HepG2 (cell line): ENCODE data around the gene TIMM23. TPM values are rescaled to one million over a fixed set of nuclear protein-coding genes. Genes with fewer than 3 reads are reported as not detected.
A peak's percentile ranks its signal among the peaks of the same experiment; 100 is the strongest.

Experiments
- CBX5 ChIP-seq: sonication (generic); formaldehyde crosslinking; IDR thresholded peaks from 2 replicates; pipeline ENCODE4 v1.4.0; 2020; ENCODE audit warnings: missing genetic modification reagents, borderline replicate concordance
- CSRNP1 ChIP-seq: sonication (generic); formaldehyde crosslinking; IDR thresholded peaks from 2 replicates; pipeline ENCODE4 v1.8.1; 2023; ENCODE audit warnings: mild to moderate bottlenecking, missing genetic modification reagents
- EP300 ChIP-seq, 3 experiments: sonication (generic) in 1 of 3; formaldehyde crosslinking in 1 of 3; IDR thresholded peaks; 2 replicates each; pipeline versions ENCODE4 v1.5.1 to v1.6.1; 2011 to 2020; ENCODE audit warnings: low read depth in 2 of 3, low read length in 2 of 3, borderline replicate concordance in 1 of 3, improper control_type of control experiment in 1 of 3, mild to moderate bottlenecking in 1 of 3, missing genetic modification reagents in 1 of 3, moderate library complexity in 1 of 3
- HNRNPH1 ChIP-seq: fragments of 200-400 bp; formaldehyde crosslinking; optimal IDR thresholded peaks from 2 replicates; pipeline ENCODE3; 2017; ENCODE audit warnings: mild to moderate bottlenecking, low read depth, low read length
- HOXA9 ChIP-seq: sonication (generic); formaldehyde crosslinking; IDR thresholded peaks from 2 replicates; pipeline ENCODE4 v1.8.1; 2022; ENCODE audit warnings: missing genetic modification reagents, mild to moderate bottlenecking, moderate library complexity, borderline replicate concordance
- LBX2 ChIP-seq: sonication (generic); formaldehyde crosslinking; IDR thresholded peaks from 2 replicates; pipeline ENCODE4 v1.5.0; 2020; ENCODE audit warnings: missing genetic modification reagents, mild to moderate bottlenecking, borderline replicate concordance
- MAFK ChIP-seq, 2 experiments: IDR thresholded peaks in 1 of 2; conservative IDR thresholded peaks in 1 of 2; 2 replicates each; pipeline ENCODE4 v1.6.1; 2011; ENCODE audit warnings: improper control_type of control experiment in 2 of 2, low read length in 2 of 2
- MED1 ChIP-seq: sonication (generic); formaldehyde crosslinking; IDR thresholded peaks from 2 replicates; pipeline ENCODE4 v1.4.0; 2020; ENCODE audit warnings: missing genetic modification reagents
- POLR2AphosphoS2 ChIP-seq: IDR thresholded peaks from 2 replicates; pipeline ENCODE4 v1.6.1; 2011; ENCODE audit warnings: low read depth, low read length, improper control_type of control experiment
- TBX3 ChIP-seq: fragments of 450-650 bp; IDR thresholded peaks from 2 replicates; pipeline ENCODE4 v1.6.1; 2017; ENCODE audit warnings: antibody characterized with exemption, mild to moderate bottlenecking, inconsistent platforms, borderline replicate concordance
- ZBTB7A ChIP-seq: sonication (generic); formaldehyde crosslinking; IDR thresholded peaks from 2 replicates; pipeline ENCODE4 v1.8.0; 2022; ENCODE audit warnings: mild to moderate bottlenecking, missing genetic modification reagents
- ZFY ChIP-seq: sonication (generic); formaldehyde crosslinking; IDR thresholded peaks from 2 replicates; pipeline ENCODE4 v1.4.0; 2020; ENCODE audit warnings: missing genetic modification reagents
- ZNF12 ChIP-seq: sonication (generic); formaldehyde crosslinking; IDR thresholded peaks from 2 replicates; pipeline ENCODE4 v1.5.0; 2020; ENCODE audit warnings: missing genetic modification reagents
- ZNF256 ChIP-seq: sonication (generic); formaldehyde crosslinking; conservative IDR thresholded peaks from 2 replicates; pipeline ENCODE4 v1.4.0; 2020; ENCODE audit warnings: missing genetic modification reagents
- ZNF280D ChIP-seq: sonication (generic); formaldehyde crosslinking; IDR thresholded peaks from 2 replicates; pipeline ENCODE4 v1.5.1; 2020; ENCODE audit warnings: mild to moderate bottlenecking, missing genetic modification reagents
- ZNF614 ChIP-seq: IDR thresholded peaks from 2 replicates; pipeline ENCODE4 v1.6.1; 2018; ENCODE audit warnings: missing biosample characterization, missing genetic modification reagents, inconsistent platforms, borderline replicate concordance
- ZNF616 ChIP-seq: sonication (generic); formaldehyde crosslinking; IDR thresholded peaks from 2 replicates; pipeline ENCODE4 v1.5.0; 2020; ENCODE audit warnings: low read depth, mild to moderate bottlenecking, missing genetic modification reagents
- ZNF691 ChIP-seq: sonication (generic); formaldehyde crosslinking; IDR thresholded peaks from 2 replicates; pipeline ENCODE4 v1.4.0; 2020; ENCODE audit warnings: missing genetic modification reagents, low read depth, mild to moderate bottlenecking, borderline replicate concordance
- polyA plus RNA-seq, 8 experiments: library from polyadenylated mRNA; depleted of rRNA in 3 of 8; stranded (reverse) in 7 of 8; unstranded in 1 of 8; fragments of >200 nt; fragmentation: Illumina TruSeq in 4 of 8; extraction: Trizol in 4 of 8; gene quantifications; 2 replicates each; pipeline versions ENCODE4 v1.2.1 to v1.2.3, GENCODE V29; 2011 to 2016; ENCODE audit warnings: low read depth in 4 of 8, missing spikeins in 1 of 8, mixed read lengths in 1 of 8; ENCODE audit not compliant: insufficient read depth in 1 of 8
- total RNA-seq, 5 experiments: library from RNA; depleted of rRNA; stranded (reverse); fragments of >200 nt; fragmentation: Illumina TruSeq; extraction: Trizol; gene quantifications; 2 replicates each; pipeline ENCODE4 v1.2.3, GENCODE V29; 2016; ENCODE audit warnings: low read depth in 1 of 5
- TF ChIP-seq, protein P1 (sequence below): IDR thresholded peaks from 2 replicates; pipeline ENCODE4 v1.6.1; 2018; ENCODE audit warnings: missing genetic modification reagents, mild to moderate bottlenecking, missing compliant biosample characterization
- TF ChIP-seq, protein P2 (sequence below): sonication (generic); formaldehyde crosslinking; IDR thresholded peaks from 2 replicates; pipeline ENCODE4 v1.4.0; 2020; ENCODE audit warnings: mild to moderate bottlenecking, missing genetic modification reagents

Gene TIMM23
- total and polyA plus RNA-seq, 2 of the 13 experiments (the other 11 are each of a cell fraction or from before 2014, with no cell fraction given): 80.2 to 98.6 TPM

GRCh38 chr10:46022978-46023702 lies 50.9 kb downstream of the TIMM23 start (continued):
- TF ChIP-seq ZNF280D (peak; percentile 93), HOXA9 (CRISPR knock-in tag) (peak; percentile 52; the same call in 1 of the 2 replicates), POLR2AphosphoS2 (no peak), CSRNP1 (CRISPR knock-in tag) (peak; percentile 68), ZNF616 (CRISPR knock-in tag) (peak; percentile 46; the same call in 1 of the 2 replicates), MED1 (CRISPR knock-in tag) (peak; percentile 93), ZNF691 (CRISPR knock-in tag) (peak; percentile 72; the same call in 1 of the 2 replicates), TBX3 (no peak), ZNF12 (peak; percentile 42; the same call in 1 of the 2 replicates), MAFK (conservative IDR thresholded peaks at IDR 0.05 in 1 of 2, IDR thresholded peaks at IDR 0.05 in 1 of 2; ENCODE audit: low read length in 2 of 2) (no peak), ZBTB7A (CRISPR knock-in tag) (no peak), ZNF614 (peak; percentile 79; the same call in 1 of the 2 replicates), CBX5 (CRISPR knock-in tag) (peak; percentile 30; the same call in 1 of the 2 replicates), EP300 (IDR thresholded peaks at IDR 0.05; ENCODE audit: low read depth in 2 of 2, low read length in 2 of 2) (no peak), EP300 (CRISPR knock-in tag; IDR thresholded peaks at IDR 0.05; ENCODE audit: borderline replicate concordance) (peak; percentile 45; the same call in 1 of the 2 replicates), ZFY (CRISPR knock-in tag) (peak; percentile 74), LBX2 (CRISPR knock-in tag) (0 out of 2 replicates have a peak, but pooled peaks have one; percentile 58), HNRNPH1 (no peak), ZNF256 (CRISPR knock-in tag) (no peak; the same call in 1 of the 2 replicates)
- TF ChIP-seq, protein P1, sequence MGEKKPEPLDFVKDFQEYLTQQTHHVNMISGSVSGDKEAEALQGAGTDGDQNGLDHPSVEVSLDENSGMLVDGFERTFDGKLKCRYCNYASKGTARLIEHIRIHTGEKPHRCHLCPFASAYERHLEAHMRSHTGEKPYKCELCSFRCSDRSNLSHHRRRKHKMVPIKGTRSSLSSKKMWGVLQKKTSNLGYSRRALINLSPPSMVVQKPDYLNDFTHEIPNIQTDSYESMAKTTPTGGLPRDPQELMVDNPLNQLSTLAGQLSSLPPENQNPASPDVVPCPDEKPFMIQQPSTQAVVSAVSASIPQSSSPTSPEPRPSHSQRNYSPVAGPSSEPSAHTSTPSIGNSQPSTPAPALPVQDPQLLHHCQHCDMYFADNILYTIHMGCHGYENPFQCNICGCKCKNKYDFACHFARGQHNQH (CRISPR knock-in tag): peak; percentile 92
- TF ChIP-seq, protein P2, sequence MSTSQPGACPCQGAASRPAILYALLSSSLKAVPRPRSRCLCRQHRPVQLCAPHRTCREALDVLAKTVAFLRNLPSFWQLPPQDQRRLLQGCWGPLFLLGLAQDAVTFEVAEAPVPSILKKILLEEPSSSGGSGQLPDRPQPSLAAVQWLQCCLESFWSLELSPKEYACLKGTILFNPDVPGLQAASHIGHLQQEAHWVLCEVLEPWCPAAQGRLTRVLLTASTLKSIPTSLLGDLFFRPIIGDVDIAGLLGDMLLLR: 0 out of 2 replicates have a peak, but pooled peaks have one; percentile 46
